Suppressor macrophage treated with lipopolysaccharide for 4 hours (primary cell): ENCODE results near the gene RSPH9.

ENCODE experiments used
- DNase-seq: peaks from one replicate; pipeline ENCODE4 v3.0.0-alpha.2; 2020

The RSPH9 gene

GRCh38 chr6:43669050-43669921, 24.4 kb downstream of the RSPH9 start:
- DNase-seq: peak; percentile 20

GRCh38 chr6:43669922-43670622, 25.2 kb downstream of the RSPH9 start:
- peak; percentile 26 for DNase-seq

GRCh38 chr6:43670623-43670986, 25.8 kb downstream of the RSPH9 start:
- no peak for DNase-seq

GRCh38 chr6:43671011-43671800, 26.4 kb downstream of the RSPH9 start:
- DNase-seq: no peak

- DNase-seq: no peak
Measured at GRCh38 chr6:43671801-43672690, 27.2 kb downstream of the RSPH9 start.

GRCh38 chr6:43673444-43674084, 28.7 kb downstream of the RSPH9 start:
- no peak for DNase-seq

- DNase-seq: no peak
Measured at GRCh38 chr6:43674291-43674690, 29.5 kb downstream of the RSPH9 start.

- no peak for DNase-seq
Measured at GRCh38 chr6:43674921-43675320, 30.1 kb downstream of the RSPH9 start.

GRCh38 chr6:43676962-43677606, 32.2 kb downstream of the RSPH9 start:
- no peak for DNase-seq

- no peak for DNase-seq
Measured at GRCh38 chr6:43677759-43678158, 32.9 kb downstream of the RSPH9 start.

GRCh38 chr6:43678341-43678740, 33.5 kb downstream of the RSPH9 start:
- no peak for DNase-seq

GRCh38 chr6:43679057-43679456, 34.2 kb downstream of the RSPH9 start:
- DNase-seq: no peak

GRCh38 chr6:43680308-43681200, 35.7 kb downstream of the RSPH9 start:
- no peak for DNase-seq

GRCh38 chr6:43681303-43681702, 36.5 kb downstream of the RSPH9 start:
- DNase-seq: no peak

GRCh38 chr6:43682724-43683429, 38.0 kb downstream of the RSPH9 start:
- no peak for DNase-seq

- peak; percentile 50 for DNase-seq
Measured at GRCh38 chr6:43683708-43684455, 39.0 kb downstream of the RSPH9 start.

GRCh38 chr6:43687079-43687436, 42.2 kb downstream of the RSPH9 start:
- DNase-seq: no peak

GRCh38 chr6:43687437-43688347, 42.9 kb downstream of the RSPH9 start, which contains the start of gene MRPS18A:
Gene MRPS18A (minus strand): TSS chr6:43687791. CDS start chr6:43687779, 12 bp downstream.
- peak; percentile 88 for DNase-seq
